NB4 (cell line): ENCODE measurements around the gene KCNJ8.

Experiments used
- CTCF ChIP-seq: IDR thresholded peaks from one replicate; pipeline ENCODE4 v1.5.1; 2012; ENCODE audit warnings: low read depth, low read length
- MAX ChIP-seq: IDR thresholded peaks from 2 replicates; pipeline ENCODE4 v1.6.1; 2011; ENCODE audit warnings: low read depth, low read length
- MYC ChIP-seq: IDR thresholded peaks from 2 replicates; pipeline ENCODE4 v1.6.1; 2011; ENCODE audit warnings: low read depth, low read length
- POLR2A ChIP-seq: IDR thresholded peaks from 2 replicates; pipeline ENCODE4 v1.6.1; 2011; ENCODE audit warnings: mild to moderate bottlenecking; ENCODE audit not compliant: insufficient read length; ENCODE audit errors: extremely low read depth

GRCh38 chr12:21773263-21773741, 1.2 kb downstream of the KCNJ8 start:
- TF ChIP-seq MYC: no peak; the same call in 1 of the 2 replicates
- peak; percentile 54 for TF ChIP-seq CTCF
- TF ChIP-seq MAX: no peak
- no peak for TF ChIP-seq POLR2A
